Lower leg skin (tissue), 4 donors: ENCODE results near the gene PLPP7. TPM values are rescaled to one million over a fixed set of nuclear protein-coding genes. Genes with fewer than 3 reads are reported as not detected.

ENCODE experiments used
- total RNA-seq, 4 donors: library from RNA; depleted of rRNA; stranded (reverse); fragments of >200 nt; gene quantifications; one replicate each; pipeline ENCODE4 v1.1.0, GENCODE V29; 2016

The PLPP7 gene
- total RNA-seq, 4 donors from 2014 or later = 0.27 to 2.6 (median 1.1) TPM; not detected in 1

Other genes with a start within 250 kb of the PLPP7 start
- gene AIF1L, start 193.2 kb upstream of the PLPP7 start, total RNA-seq = 10 to 100 TPM; 17.2 to 33.0 (median 20.7) TPM
- gene NUP214, start 164.1 kb upstream of the PLPP7 start, total RNA-seq = 10 to 100 TPM; 33.8 to 64.4 (median 39.8) TPM
- 1 to 10 TPM in 2 of 4 donors, under 1 TPM in 2; 0.55 to 1.7 (median 1.2) TPM for gene FAM78A, start 13.2 kb upstream of the PLPP7 start, total RNA-seq
- 100 to 1,000 TPM; 102 to 168 (median 144) TPM for gene PRRC2B, start 104.4 kb downstream of the PLPP7 start, total RNA-seq
- 10 to 100 TPM; 23.9 to 29.0 (median 26.6) TPM for gene POMT1, start 213.2 kb downstream of the PLPP7 start, total RNA-seq
- gene UCK1, start 241.5 kb downstream of the PLPP7 start, total RNA-seq = 10 to 100 TPM; 22.0 to 35.1 (median 25.4) TPM